H1 (cell line): ENCODE measurements around the gene LRCH1. TPM values are rescaled to one million over a fixed set of nuclear protein-coding genes. Genes with fewer than 3 reads are reported as not detected.

Experiments used
- BACH1 ChIP-seq: IDR thresholded peaks from 2 replicates; pipeline ENCODE4 v1.6.1; 2012; ENCODE audit warnings: low read length, improper control_type of control experiment
- TAF7 ChIP-seq: optimal IDR thresholded peaks from 2 replicates; pipeline ENCODE3; 2011; ENCODE audit warnings: low read depth, mild to moderate bottlenecking, inconsistent platforms, low read length, moderate library complexity, borderline replicate concordance
- TCF12 ChIP-seq: IDR thresholded peaks from 2 replicates; pipeline ENCODE4 v1.6.1; 2011; ENCODE audit warnings: low read depth, mild to moderate bottlenecking, low read length
- polyA plus RNA-seq, 7 experiments: library from polyadenylated mRNA; depleted of rRNA in 3 of 7; stranded (reverse) in 5 of 7; unstranded in 2 of 7; fragments of >200 nt in 5 of 7; fragments of 200-250 nt in 2 of 7; gene quantifications; 1 replicate in 5 of 7; 2 replicates in 1 of 7; 4 replicates in 1 of 7; pipeline versions ENCODE4 v1.2.1 to v1.2.3, GENCODE V29; 2011 to 2013; ENCODE audit warnings: missing spikeins in 2 of 7, mixed read lengths in 2 of 7
- total RNA-seq: library from RNA; stranded (reverse); fragmentation: NEBNext Ultra II Directional; extraction: Animal tissue kit (Norgen Biotek cat#: 25700); gene quantifications from 2 replicates; pipeline ENCODE4 v1.2.1, GENCODE V29; 2021
- TF ChIP-seq, protein P1 (sequence below): IDR thresholded peaks from 2 replicates; pipeline ENCODE4 v1.6.1; 2011; ENCODE audit warnings: low read depth, mild to moderate bottlenecking, low read length; ENCODE audit not compliant: insufficient read depth

Gene LRCH1
- total and polyA plus RNA-seq, 2 of the 8 experiments (the other 6 are each of a cell fraction or from before 2014, with no cell fraction given), result 3.0 to 10.1 TPM

- TF ChIP-seq, protein P1, sequence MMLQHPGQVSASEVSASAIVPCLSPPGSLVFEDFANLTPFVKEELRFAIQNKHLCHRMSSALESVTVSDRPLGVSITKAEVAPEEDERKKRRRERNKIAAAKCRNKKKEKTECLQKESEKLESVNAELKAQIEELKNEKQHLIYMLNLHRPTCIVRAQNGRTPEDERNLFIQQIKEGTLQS, result no peak
- TF ChIP-seq TAF7 (no peak), BACH1 (no peak), TCF12 (no peak)
These were observed 246.2 kb downstream of the LRCH1 start (continued) for GRCh38 chr13:46799139-46799538.
